SK-N-SH treated with all-trans-retinoic acid at 6 μM for 48 hours (cell line): ENCODE measurements around the gene ASTN2.

ENCODE experiments used
- PATZ1 ChIP-seq: fragments of 250-450 bp; sonication (Bioruptor Pico); IDR thresholded peaks from 2 replicates; pipeline ENCODE4 v1.8.0; 2020; ENCODE audit warnings: mild to moderate bottlenecking, moderate library complexity, borderline replicate concordance
- POU6F1 ChIP-seq: fragments of 250-450 bp; sonication (Bioruptor Pico); IDR thresholded peaks from 2 replicates; pipeline ENCODE4 v1.8.0; 2021; ENCODE audit warnings: low read depth, mild to moderate bottlenecking, moderate library complexity, borderline replicate concordance
- RARB ChIP-seq: fragments of 250-450 bp; sonication (Bioruptor Pico); IDR thresholded peaks from 2 replicates; pipeline ENCODE4 v1.8.0; 2021; ENCODE audit warnings: mild to moderate bottlenecking, moderate library complexity

GRCh38 chr9:116541402-116541801, 873.5 kb downstream of the ASTN2 start:
- no peak for TF ChIP-seq PATZ1 (CRISPR knock-in tag)
- TF ChIP-seq POU6F1 (CRISPR knock-in tag) = no peak
- no peak for TF ChIP-seq RARB (CRISPR knock-in tag)
